ENCODE data around the gene SCAF8. TPM values are rescaled to one million over a fixed set of nuclear protein-coding genes. Genes with fewer than 3 reads are reported as not detected.

SCAF8 gene
- total RNA-seq, 5 donors from 2014 or later (not counting 1 experiment from before 2014, with no cell fraction given): 53.1 to 61.1 (median 55.2) TPM

GRCh38 chr6:154842833-154843232 lies 109.6 kb downstream of the SCAF8 start:
- Mint-ChIP-seq H3K4me1 (peaks cover 40 to 49% (median 43%) of the 10 kb centered on the region in 3 donors), H3K27me3 (no peaks in the 10 kb centered on the region), H3K36me3 (peaks cover 30% of the 10 kb centered on the region), H3K4me3 (no peak overlapping the region), H3K27ac (no peak overlapping the region), H3K9me3 (no peaks in the 10 kb centered on the region)
- Histone ChIP-seq H3K4me3 (ENCODE audit: control insufficient read depth in 1 of 2, extremely low read depth in 1 of 2, low read length in 1 of 2) (no peak overlapping the region), H3K27me3 (replicated peaks in 1 of 2; ENCODE audit: control insufficient read depth in 2 of 2, extremely low read depth in 1 of 2, insufficient read depth in 2 of 2, low read length in 1 of 2) (no peaks in the 10 kb centered on the region), H3K36me3 (ENCODE audit: control insufficient read depth in 2 of 2, extremely low read depth in 1 of 2, insufficient read depth in 1 of 2, low read length in 1 of 2) (peaks cover 0 to 9% of the 10 kb centered on the region in 2 donors), H3K9me3 (no peaks in the 10 kb centered on the region), H3K4me1 (ENCODE audit: control insufficient read depth in 1 of 2, extremely low read depth in 1 of 2, insufficient read depth in 2 of 2, low read length in 2 of 2) (no peaks in the 10 kb centered on the region), H3K27ac (ENCODE audit: low read length) (no peak overlapping the region)
- ATAC-seq (replicated peaks in 1 of 4): no peak
- DNase-seq: no peak
- ChIA-PET POLR2A (no interaction called here), CTCF (interaction anchor here in 1 of 2 donors (1.2 kb wide), 1 partner anchor 167 kb away, joined by 3 read pairs; no protein-coding TSS in a partner anchor)
- no CpG with 5 or more reads among the region's 2 CpGs for WGBS (ENCODE audit: insufficient coverage)

- CTCF ChIA-PET: no interaction called here
Observed at GRCh38 chr6:154847318-154847717, 114.1 kb downstream of the SCAF8 start.

GRCh38 chr6:154848580-154848979 lies 115.4 kb downstream of the SCAF8 start:
- Histone ChIP-seq H3K27me3 (replicated peaks in 1 of 2; ENCODE audit: control insufficient read depth in 2 of 2, extremely low read depth in 1 of 2, insufficient read depth in 2 of 2, low read length in 1 of 2) (no peaks in the 10 kb centered on the region), H3K9me3 (no peaks in the 10 kb centered on the region), H3K4me1 (ENCODE audit: control insufficient read depth in 1 of 2, extremely low read depth in 1 of 2, insufficient read depth in 2 of 2, low read length in 2 of 2) (no peaks in the 10 kb centered on the region), H3K27ac (ENCODE audit: low read length) (no peak overlapping the region), H3K36me3 (ENCODE audit: control insufficient read depth in 2 of 2, extremely low read depth in 1 of 2, insufficient read depth in 1 of 2, low read length in 1 of 2) (peaks cover 3 to 16% of the 10 kb centered on the region in 2 donors), H3K4me3 (ENCODE audit: control insufficient read depth in 1 of 2, extremely low read depth in 1 of 2, low read length in 1 of 2) (no peak overlapping the region)
- DNase-seq (no peak), ATAC-seq (replicated peaks in 1 of 4) (no peak)
- ChIA-PET CTCF (interaction anchor here in 1 of 2 donors (0.6 kb wide), 1 partner anchor 77 kb away, joined by 3 read pairs; no protein-coding TSS in a partner anchor), POLR2A (interaction anchor here in 1 of 2 donors (0.6 kb wide), 1 partner anchor 347 kb away, joined by 3 read pairs; no protein-coding TSS in a partner anchor)
- Mint-ChIP-seq H3K4me3 (no peak overlapping the region), H3K27ac (peak overlapping the region in 1 of 2 donors; percentile 3), H3K27me3 (no peaks in the 10 kb centered on the region), H3K9me3 (no peaks in the 10 kb centered on the region), H3K36me3 (peaks cover 47% of the 10 kb centered on the region), H3K4me1 (peaks cover 38 to 49% (median 39%) of the 10 kb centered on the region in 3 donors)

More at GRCh38 chr6:154847318-154847717, 114.1 kb downstream of the SCAF8 start:
- Histone ChIP-seq H3K9me3 (no peaks in the 10 kb centered on the region), H3K36me3 (ENCODE audit: control insufficient read depth in 2 of 2, extremely low read depth in 1 of 2, insufficient read depth in 1 of 2, low read length in 1 of 2) (peaks cover 0 to 10% of the 10 kb centered on the region in 2 donors), H3K4me1 (ENCODE audit: control insufficient read depth in 1 of 2, extremely low read depth in 1 of 2, insufficient read depth in 2 of 2, low read length in 2 of 2) (no peaks in the 10 kb centered on the region), H3K27ac (ENCODE audit: low read length) (no peak overlapping the region), H3K4me3 (ENCODE audit: control insufficient read depth in 1 of 2, extremely low read depth in 1 of 2, low read length in 1 of 2) (no peak overlapping the region), H3K27me3 (replicated peaks in 1 of 2; ENCODE audit: control insufficient read depth in 2 of 2, extremely low read depth in 1 of 2, insufficient read depth in 2 of 2, low read length in 1 of 2) (no peaks in the 10 kb centered on the region)
- no peak for DNase-seq
- Mint-ChIP-seq H3K4me3 (no peak overlapping the region), H3K27ac (no peak overlapping the region), H3K36me3 (peaks cover 43% of the 10 kb centered on the region), H3K9me3 (no peaks in the 10 kb centered on the region), H3K27me3 (no peaks in the 10 kb centered on the region), H3K4me1 (peaks cover 46 to 55% (median 47%) of the 10 kb centered on the region in 3 donors)
- WGBS (ENCODE audit: insufficient coverage): no CpG with 5 or more reads among the region's 2 CpGs
- POLR2A ChIA-PET: interaction anchor here in 1 of 2 donors (0.8 kb wide), 1 partner anchor 600 kb away, joined by 3 read pairs; no protein-coding TSS in a partner anchor
- ATAC-seq (replicated peaks in 1 of 4): no peak

DNA sequence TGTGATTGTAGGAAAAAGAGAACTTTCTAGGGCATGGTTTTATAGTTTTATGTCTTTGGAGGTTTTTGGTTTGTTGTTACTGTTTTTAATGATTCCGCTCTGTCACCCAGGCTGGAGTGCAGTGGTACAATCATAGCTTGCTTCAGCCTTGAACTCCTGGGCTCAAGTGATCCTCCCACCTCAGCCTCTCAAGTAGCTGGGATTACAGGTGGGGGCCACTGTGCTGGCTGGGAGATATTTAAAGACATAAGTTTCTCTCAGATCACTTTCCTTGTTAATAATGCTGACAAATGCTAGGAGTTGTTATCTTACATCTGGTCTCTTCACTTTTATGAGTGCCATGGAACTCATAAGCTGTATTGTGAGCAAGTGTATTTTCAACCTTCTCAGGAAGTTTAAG lies 116.3 kb downstream of the SCAF8 start:
- H3K4me3 Mint-ChIP-seq: no peak overlapping the region
- no peaks in the 10 kb centered on the region for H3K27me3 ChIP-seq (replicated peaks in 1 of 2; ENCODE audit: control insufficient read depth in 2 of 2, extremely low read depth in 1 of 2, insufficient read depth in 2 of 2, low read length in 1 of 2)
- H3K9me3 Mint-ChIP-seq: no peaks in the 10 kb centered on the region
- H3K27ac Mint-ChIP-seq: peak overlapping the region in 1 of 2 donors; percentile 7
- H3K36me3 Mint-ChIP-seq: peaks cover 50% of the 10 kb centered on the region
- DNase-seq: no peak
- ChIA-PET POLR2A (no interaction called here), CTCF (interaction anchor here (0.6 to 0.7 kb wide), 2 partner anchors 677 to 769 kb away, joined by 3 read pairs; no protein-coding TSS in a partner anchor)
- H3K4me1 ChIP-seq (ENCODE audit: control insufficient read depth in 1 of 2, extremely low read depth in 1 of 2, insufficient read depth in 2 of 2, low read length in 2 of 2): no peaks in the 10 kb centered on the region
- no peak overlapping the region for H3K4me3 ChIP-seq (ENCODE audit: control insufficient read depth in 1 of 2, extremely low read depth in 1 of 2, low read length in 1 of 2)
- no peak for ATAC-seq (replicated peaks in 1 of 4)
- H3K36me3 ChIP-seq (ENCODE audit: control insufficient read depth in 2 of 2, extremely low read depth in 1 of 2, insufficient read depth in 1 of 2, low read length in 1 of 2): peaks cover 3 to 16% of the 10 kb centered on the region in 2 donors
- no peaks in the 10 kb centered on the region for H3K9me3 ChIP-seq
- WGBS (ENCODE audit: insufficient coverage): no CpG with 5 or more reads among the region's 1 CpG
- peaks cover 30 to 49% (median 34%) of the 10 kb centered on the region in 3 donors for H3K4me1 Mint-ChIP-seq
- no peaks in the 10 kb centered on the region for H3K27me3 Mint-ChIP-seq
- H3K27ac ChIP-seq (ENCODE audit: low read length): no peak overlapping the region

GRCh38 chr6:154852687-154853086 lies 119.5 kb downstream of the SCAF8 start:
- Histone ChIP-seq H3K9me3 (no peaks in the 10 kb centered on the region), H3K27me3 (replicated peaks in 1 of 2; ENCODE audit: control insufficient read depth in 2 of 2, extremely low read depth in 1 of 2, insufficient read depth in 2 of 2, low read length in 1 of 2) (no peaks in the 10 kb centered on the region), H3K4me3 (ENCODE audit: control insufficient read depth in 1 of 2, extremely low read depth in 1 of 2, low read length in 1 of 2) (no peak overlapping the region), H3K4me1 (ENCODE audit: control insufficient read depth in 1 of 2, extremely low read depth in 1 of 2, insufficient read depth in 2 of 2, low read length in 2 of 2) (no peaks in the 10 kb centered on the region), H3K36me3 (ENCODE audit: control insufficient read depth in 2 of 2, extremely low read depth in 1 of 2, insufficient read depth in 1 of 2, low read length in 1 of 2) (peaks cover 3 to 14% of the 10 kb centered on the region in 2 donors), H3K27ac (ENCODE audit: low read length) (no peak overlapping the region)
- Mint-ChIP-seq H3K9me3 (no peaks in the 10 kb centered on the region), H3K4me1 (peaks cover 11 to 29% (median 19%) of the 10 kb centered on the region in 3 donors), H3K27ac (no peak overlapping the region), H3K27me3 (no peaks in the 10 kb centered on the region), H3K4me3 (no peak overlapping the region), H3K36me3 (peaks cover 45% of the 10 kb centered on the region)
- CTCF ChIA-PET: interaction anchor here in 1 of 2 donors (1.1 kb wide), 1 partner anchor 177 kb away, joined by 4 read pairs; no protein-coding TSS in a partner anchor
- 100% methylated on average over 1 of the region's 3 CpGs for WGBS (ENCODE audit: insufficient coverage)
- ATAC-seq (replicated peaks in 1 of 4) (no peak), DNase-seq (no peak)
- POLR2A ChIA-PET: interaction anchor here in 1 of 2 donors (0.7 kb wide), 1 partner anchor 8 kb away, joined by 3 read pairs; no protein-coding TSS in a partner anchor

DNA sequence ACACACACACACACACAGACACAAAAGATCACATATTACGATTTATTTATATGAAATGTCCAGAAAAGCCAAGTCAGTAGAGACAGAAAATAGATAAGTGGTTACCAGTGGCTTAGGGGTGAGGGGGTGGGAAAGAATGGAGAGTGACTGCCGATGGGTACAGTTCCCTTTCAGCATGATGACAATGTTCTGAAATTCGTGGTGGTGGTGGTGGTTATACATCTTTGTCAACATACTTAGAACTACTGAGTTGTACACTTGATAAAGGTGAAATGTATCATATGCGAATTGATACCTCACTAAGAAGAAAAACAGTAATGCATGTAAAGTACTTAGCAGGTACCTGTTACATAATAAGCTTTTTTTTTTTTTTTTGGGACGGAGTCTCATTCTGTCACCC lies 124.3 kb downstream of the SCAF8 start:
- no peak overlapping the region for H3K4me3 Mint-ChIP-seq
- POLR2A ChIA-PET: interaction anchor here in 1 of 2 donors (0.6 kb wide), 1 partner anchor 16 kb away, joined by 9 read pairs; no protein-coding TSS in a partner anchor

More for the DNA sequence above, 124.3 kb downstream of the SCAF8 start:
- no peak for DNase-seq
- peaks cover 24% of the 10 kb centered on the region for H3K36me3 Mint-ChIP-seq
- H3K9me3 Mint-ChIP-seq: no peaks in the 10 kb centered on the region
- Histone ChIP-seq H3K36me3 (ENCODE audit: control insufficient read depth in 2 of 2, extremely low read depth in 1 of 2, insufficient read depth in 1 of 2, low read length in 1 of 2) (peaks cover 3 to 4% of the 10 kb centered on the region in 2 donors), H3K4me3 (ENCODE audit: control insufficient read depth in 1 of 2, extremely low read depth in 1 of 2, low read length in 1 of 2) (no peak overlapping the region), H3K27me3 (replicated peaks in 1 of 2; ENCODE audit: control insufficient read depth in 2 of 2, extremely low read depth in 1 of 2, insufficient read depth in 2 of 2, low read length in 1 of 2) (no peaks in the 10 kb centered on the region), H3K4me1 (ENCODE audit: control insufficient read depth in 1 of 2, extremely low read depth in 1 of 2, insufficient read depth in 2 of 2, low read length in 2 of 2) (no peaks in the 10 kb centered on the region), H3K9me3 (no peaks in the 10 kb centered on the region), H3K27ac (ENCODE audit: low read length) (no peak overlapping the region)
- CTCF ChIA-PET: interaction anchor here in 1 of 2 donors (0.6 to 1.1 kb wide), 3 partner anchors 11 to 466 kb away, joined by 3 to 4 read pairs (median 4); no protein-coding TSS in a partner anchor
- peaks cover 0 to 11% (median 4%) of the 10 kb centered on the region in 3 donors for H3K4me1 Mint-ChIP-seq
- H3K27me3 Mint-ChIP-seq: no peaks in the 10 kb centered on the region
- WGBS (ENCODE audit: insufficient coverage): no CpG with 5 or more reads among the region's 5 CpGs
- ATAC-seq (replicated peaks in 1 of 4): no peak
- peak overlapping the region in 1 of 2 donors; percentile 24 for H3K27ac Mint-ChIP-seq
